Measurements from ENCODE around the gene HDAC11. TPM values are rescaled to one million over a fixed set of nuclear protein-coding genes. Genes with fewer than 3 reads are reported as not detected.
"Not testable (repeated sequence)": the region's sequence is repeated elsewhere in the genome, so short reads cannot be mapped to it uniquely, and the experiment has no call there.

The HDAC11 gene
- 14.4 and 14.5 TPM in 2 replicates for total RNA-seq
- long read RNA-seq, partial matches to known transcripts: 0 of 9 reads
- long read RNA-seq, other reads (novel, unspliced or antisense): 3 of 9 reads

GRCh38 chr3:13479582-13480339 lies at the start of gene HDAC11:
TSS of gene HDAC11 (plus strand) at chr3:13480306. CDS start at chr3:13480348, 42 bp downstream.
- DNase-seq (ENCODE audit: low spot score, unreplicated experiment): peak; percentile 98
- H3K4me1 Mint-ChIP-seq (ENCODE audit: low read depth): peaks cover 20% of the 10 kb centered on the region
- no peaks in the 10 kb centered on the region for H3K9me3 Mint-ChIP-seq (ENCODE audit: low read depth)
- H3K36me3 Mint-ChIP-seq (ENCODE audit: insufficient read depth): no peaks in the 10 kb centered on the region
- H3K27me3 Mint-ChIP-seq: peaks cover 5% of the 10 kb centered on the region
- TF ChIP-seq CTCF (IDR thresholded peaks at IDR 0.05; ENCODE audit: unreplicated experiment): peak; percentile 21
- peak within 1 kb of the TSS; percentile 82 for H3K4me3 Mint-ChIP-seq (ENCODE audit: low read depth)
- H3K27ac Mint-ChIP-seq: peak within 1 kb of the TSS; percentile 94

- not testable (repeated sequence) for H3K27me3 Mint-ChIP-seq; DNase-seq (ENCODE audit: low spot score, unreplicated experiment); H3K4me3 Mint-ChIP-seq (ENCODE audit: low read depth); H3K27ac Mint-ChIP-seq; H3K36me3 Mint-ChIP-seq (ENCODE audit: insufficient read depth); H3K4me1 Mint-ChIP-seq (ENCODE audit: low read depth); H3K9me3 Mint-ChIP-seq (ENCODE audit: low read depth)
These were observed 49.7 kb upstream of the HDAC11 start for GRCh38 chr3:13430411-13430875.

GRCh38 chr3:13432093-13432492 lies 48.0 kb upstream of the HDAC11 start:
- H3K9me3 Mint-ChIP-seq (ENCODE audit: low read depth): no peaks in the 10 kb centered on the region

GRCh38 chr3:13433912-13434311 lies 46.2 kb upstream of the HDAC11 start:
- no peaks in the 10 kb centered on the region for H3K36me3 Mint-ChIP-seq (ENCODE audit: insufficient read depth)
- H3K27ac Mint-ChIP-seq: no peak overlapping the region
- H3K4me3 Mint-ChIP-seq (ENCODE audit: low read depth): no peak overlapping the region
- H3K9me3 Mint-ChIP-seq (ENCODE audit: low read depth): no peaks in the 10 kb centered on the region
- no peak for TF ChIP-seq CTCF (IDR thresholded peaks at IDR 0.05; ENCODE audit: unreplicated experiment)
- no peak for DNase-seq (ENCODE audit: low spot score, unreplicated experiment)
- no peaks in the 10 kb centered on the region for H3K4me1 Mint-ChIP-seq (ENCODE audit: low read depth)
- peaks cover 2% of the 10 kb centered on the region for H3K27me3 Mint-ChIP-seq

More at GRCh38 chr3:13432093-13432492, 48.0 kb upstream of the HDAC11 start:
- Mint-ChIP-seq H3K27me3 (peaks cover 2% of the 10 kb centered on the region), H3K4me3 (ENCODE audit: low read depth) (no peak overlapping the region), H3K4me1 (ENCODE audit: low read depth) (no peaks in the 10 kb centered on the region), H3K36me3 (ENCODE audit: insufficient read depth) (no peaks in the 10 kb centered on the region), H3K27ac (no peak overlapping the region)
- no peak for TF ChIP-seq CTCF (IDR thresholded peaks at IDR 0.05; ENCODE audit: unreplicated experiment)
- no peak for DNase-seq (ENCODE audit: low spot score, unreplicated experiment)

- H3K36me3 Mint-ChIP-seq (ENCODE audit: insufficient read depth); H3K4me3 Mint-ChIP-seq (ENCODE audit: low read depth); DNase-seq (ENCODE audit: low spot score, unreplicated experiment); H3K27me3 Mint-ChIP-seq; H3K9me3 Mint-ChIP-seq (ENCODE audit: low read depth); H3K27ac Mint-ChIP-seq; H3K4me1 Mint-ChIP-seq (ENCODE audit: low read depth): not testable (repeated sequence)
These were observed 43.9 kb upstream of the HDAC11 start for GRCh38 chr3:13436213-13436612.

- H3K9me3 Mint-ChIP-seq (ENCODE audit: low read depth): peaks cover 2% of the 10 kb centered on the region
- H3K4me3 Mint-ChIP-seq (ENCODE audit: low read depth): no peak overlapping the region
- no peaks in the 10 kb centered on the region for H3K4me1 Mint-ChIP-seq (ENCODE audit: low read depth)
- no peak for DNase-seq (ENCODE audit: low spot score, unreplicated experiment)
- H3K36me3 Mint-ChIP-seq (ENCODE audit: insufficient read depth): peaks cover 2% of the 10 kb centered on the region
- peaks cover 2% of the 10 kb centered on the region for H3K27me3 Mint-ChIP-seq
- H3K27ac Mint-ChIP-seq: no peak overlapping the region
- no peak for TF ChIP-seq CTCF (IDR thresholded peaks at IDR 0.05; ENCODE audit: unreplicated experiment)
These were observed 39.8 kb upstream of the HDAC11 start for GRCh38 chr3:13440204-13440817.

- not testable (repeated sequence) for H3K36me3 Mint-ChIP-seq (ENCODE audit: insufficient read depth); H3K27ac Mint-ChIP-seq; H3K9me3 Mint-ChIP-seq (ENCODE audit: low read depth)
These were observed 37.2 kb upstream of the HDAC11 start for GRCh38 chr3:13442882-13443281.

More at GRCh38 chr3:13442882-13443281, 37.2 kb upstream of the HDAC11 start:
- not testable (repeated sequence) for H3K4me3 Mint-ChIP-seq (ENCODE audit: low read depth); DNase-seq (ENCODE audit: low spot score, unreplicated experiment); H3K27me3 Mint-ChIP-seq; H3K4me1 Mint-ChIP-seq (ENCODE audit: low read depth)
